ENCODE measurements around the gene TMEM150C.

The TMEM150C gene

DNA sequence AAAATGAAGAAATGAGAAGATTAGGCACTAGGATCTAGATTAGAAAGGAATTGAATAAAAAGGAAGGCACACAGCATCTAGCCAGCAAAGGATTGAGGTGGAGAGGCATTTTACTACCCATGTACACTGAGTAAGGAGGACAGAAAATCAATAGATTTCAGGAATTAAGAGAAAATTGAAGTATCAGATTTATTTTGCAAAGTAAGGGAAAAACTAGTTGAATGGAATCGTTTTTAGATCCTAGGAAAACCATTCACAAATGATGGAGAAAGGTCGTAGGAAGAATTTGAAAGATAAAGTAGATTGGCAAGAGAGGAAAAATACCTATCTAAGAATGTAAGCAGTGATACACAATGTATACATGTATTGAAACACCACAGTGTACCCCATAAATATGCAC, 100.1 kb downstream of the TMEM150C start:
- H3K4me1 ChIP-seq (ENCODE audit: control insufficient read depth in 1 of 2, insufficient read depth in 1 of 2, low read depth in 1 of 2, low read length in 1 of 2), result peaks cover 0 to 7% of the 10 kb centered on the region in 2 experiments
- no peak overlapping the region for H3K27ac ChIP-seq
- H3K36me3 ChIP-seq, result peaks cover 20% of the 10 kb centered on the region
- no peaks in the 10 kb centered on the region for H3K9me3 ChIP-seq
- H3K27me3 ChIP-seq, result no peaks in the 10 kb centered on the region
- TF ChIP-seq, protein P1, sequence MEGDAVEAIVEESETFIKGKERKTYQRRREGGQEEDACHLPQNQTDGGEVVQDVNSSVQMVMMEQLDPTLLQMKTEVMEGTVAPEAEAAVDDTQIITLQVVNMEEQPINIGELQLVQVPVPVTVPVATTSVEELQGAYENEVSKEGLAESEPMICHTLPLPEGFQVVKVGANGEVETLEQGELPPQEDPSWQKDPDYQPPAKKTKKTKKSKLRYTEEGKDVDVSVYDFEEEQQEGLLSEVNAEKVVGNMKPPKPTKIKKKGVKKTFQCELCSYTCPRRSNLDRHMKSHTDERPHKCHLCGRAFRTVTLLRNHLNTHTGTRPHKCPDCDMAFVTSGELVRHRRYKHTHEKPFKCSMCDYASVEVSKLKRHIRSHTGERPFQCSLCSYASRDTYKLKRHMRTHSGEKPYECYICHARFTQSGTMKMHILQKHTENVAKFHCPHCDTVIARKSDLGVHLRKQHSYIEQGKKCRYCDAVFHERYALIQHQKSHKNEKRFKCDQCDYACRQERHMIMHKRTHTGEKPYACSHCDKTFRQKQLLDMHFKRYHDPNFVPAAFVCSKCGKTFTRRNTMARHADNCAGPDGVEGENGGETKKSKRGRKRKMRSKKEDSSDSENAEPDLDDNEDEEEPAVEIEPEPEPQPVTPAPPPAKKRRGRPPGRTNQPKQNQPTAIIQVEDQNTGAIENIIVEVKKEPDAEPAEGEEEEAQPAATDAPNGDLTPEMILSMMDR (IDR thresholded peaks at IDR 0.05), result no peak
- no peak overlapping the region for H3K4me3 ChIP-seq (ENCODE audit: low read depth in 1 of 2, low read length in 1 of 2)

DNA sequence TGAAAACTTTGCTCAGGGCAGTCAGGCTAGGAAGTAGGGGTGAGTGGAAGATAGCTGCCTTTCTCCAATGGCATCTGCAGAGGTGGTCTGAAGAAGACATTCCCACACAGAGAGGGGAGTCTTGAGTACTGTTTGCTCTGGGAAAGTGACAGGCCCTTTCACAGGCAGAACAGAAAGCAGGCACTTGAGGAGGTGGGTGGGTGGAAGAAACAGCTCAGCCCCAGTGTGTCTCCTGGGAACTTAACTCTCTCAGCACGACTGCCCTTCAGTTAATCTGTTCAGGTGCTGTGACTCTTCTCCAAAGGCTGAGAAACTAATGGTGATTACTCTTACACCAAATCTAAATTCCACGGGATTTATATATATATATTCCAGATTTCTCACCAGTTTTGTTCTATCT, 103.1 kb downstream of the TMEM150C start:
- H3K27ac ChIP-seq, result no peak overlapping the region
- no peaks in the 10 kb centered on the region for H3K27me3 ChIP-seq
- peaks cover 26% of the 10 kb centered on the region for H3K36me3 ChIP-seq
- TF ChIP-seq, protein P1 (IDR thresholded peaks at IDR 0.05), result no peak
- H3K4me1 ChIP-seq (ENCODE audit: control insufficient read depth in 1 of 2, insufficient read depth in 1 of 2, low read depth in 1 of 2, low read length in 1 of 2), result peaks cover 0 to 7% of the 10 kb centered on the region in 2 experiments
- no peak overlapping the region for H3K4me3 ChIP-seq (ENCODE audit: low read depth in 1 of 2, low read length in 1 of 2)
- no peaks in the 10 kb centered on the region for H3K9me3 ChIP-seq

DNA sequence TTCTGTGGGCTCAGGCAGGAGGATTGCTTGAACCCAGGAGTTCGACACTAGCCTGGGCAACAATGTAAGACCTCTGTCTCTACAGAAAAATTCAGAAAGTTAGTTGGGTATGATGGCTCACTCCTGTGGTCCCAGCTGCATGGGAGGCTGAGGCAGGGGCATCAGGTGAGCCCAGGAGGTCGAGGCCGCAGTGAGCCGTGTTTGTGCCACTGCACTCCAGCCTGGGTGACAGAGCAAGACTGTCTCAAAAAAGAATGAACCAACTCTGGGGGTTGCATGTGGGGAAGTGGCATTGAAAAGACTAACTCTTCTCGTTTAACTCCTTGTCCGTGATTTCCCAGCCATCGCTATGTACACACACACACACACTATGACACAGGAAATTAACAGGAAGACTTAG, 104.5 kb downstream of the TMEM150C start:
- Histone ChIP-seq H3K4me3 (ENCODE audit: low read depth in 1 of 2, low read length in 1 of 2) (no peak overlapping the region), H3K36me3 (peaks cover 26% of the 10 kb centered on the region), H3K9me3 (no peaks in the 10 kb centered on the region), H3K27ac (no peak overlapping the region), H3K4me1 (ENCODE audit: control insufficient read depth in 1 of 2, insufficient read depth in 1 of 2, low read depth in 1 of 2, low read length in 1 of 2) (peaks cover 0 to 1% of the 10 kb centered on the region in 2 experiments), H3K27me3 (no peaks in the 10 kb centered on the region)
- TF ChIP-seq, protein P1 (IDR thresholded peaks at IDR 0.05), result no peak

DNA sequence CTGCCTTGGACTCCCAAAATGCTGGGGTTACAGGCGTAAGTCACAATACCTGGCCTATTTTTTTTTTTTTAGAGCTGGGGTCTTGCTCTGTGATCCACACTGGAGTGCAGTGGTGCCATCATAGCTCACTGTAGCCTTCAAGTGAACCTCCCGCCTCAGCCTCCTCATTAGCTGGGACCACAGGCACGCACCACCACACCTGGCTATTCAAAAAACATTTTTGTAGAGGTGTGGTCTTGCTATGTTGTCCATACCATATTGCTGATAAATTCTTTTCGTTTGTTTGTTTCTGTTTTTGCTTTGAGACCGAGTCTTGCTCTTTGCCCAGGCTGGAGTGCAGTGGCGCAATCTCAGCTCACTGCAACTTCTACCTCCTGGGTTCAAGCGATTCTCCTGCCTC, 109.8 kb downstream of the TMEM150C start:
- TF ChIP-seq, protein P1 (IDR thresholded peaks at IDR 0.05), result no peak
- H3K4me3 ChIP-seq (ENCODE audit: low read depth in 1 of 2, low read length in 1 of 2), result no peak overlapping the region
- peaks cover 27% of the 10 kb centered on the region for H3K36me3 ChIP-seq
- no peaks in the 10 kb centered on the region for H3K4me1 ChIP-seq (ENCODE audit: control insufficient read depth in 1 of 2, insufficient read depth in 1 of 2, low read depth in 1 of 2, low read length in 1 of 2)
- H3K27ac ChIP-seq, result no peak overlapping the region
- H3K9me3 ChIP-seq, result no peaks in the 10 kb centered on the region
- H3K27me3 ChIP-seq, result no peaks in the 10 kb centered on the region

GRCh38 chr4:82450966-82451755, 110.6 kb downstream of the TMEM150C start:
- TF ChIP-seq, protein P1 (IDR thresholded peaks at IDR 0.05), result no peak
- Histone ChIP-seq H3K27ac (no peak overlapping the region), H3K27me3 (no peaks in the 10 kb centered on the region), H3K9me3 (no peaks in the 10 kb centered on the region), H3K4me3 (ENCODE audit: low read depth in 1 of 2, low read length in 1 of 2) (no peak overlapping the region), H3K36me3 (peaks cover 23% of the 10 kb centered on the region), H3K4me1 (ENCODE audit: control insufficient read depth in 1 of 2, insufficient read depth in 1 of 2, low read depth in 1 of 2, low read length in 1 of 2) (no peaks in the 10 kb centered on the region)

Measured in neutrophil (primary cell).